22Rv1 (cell line): ENCODE results near the gene CCDC74B.
"Not testable (repeated sequence)": the region's sequence is repeated elsewhere in the genome, so short reads cannot be mapped to it uniquely, and the experiment has no call there.

Source experiments
- CTCF ChIP-seq: fragments of 450-650 bp; IDR thresholded peaks from 2 replicates; pipeline ENCODE4 v1.5.1; 2017; ENCODE audit warnings: mild to moderate bottlenecking
- ZFX ChIP-seq: fragments of 450-650 bp; IDR thresholded peaks from 2 replicates; pipeline ENCODE4 v1.6.1; 2017; ENCODE audit warnings: antibody characterized with exemption, borderline replicate concordance

- not testable (repeated sequence) for TF ChIP-seq CTCF, ZFX
These were observed 9.5 kb upstream of the CCDC74B start for GRCh38 chr2:130154423-130154770.
